H1 (cell line): Measurements from ENCODE around the gene WDR11. TPM values are rescaled to one million over a fixed set of nuclear protein-coding genes. Genes with fewer than 3 reads are reported as not detected.

Source experiments
- CTCF ChIA-PET: fragments of 300-600 bp; sonication (Branson Sonifier 250); formaldehyde crosslinking; loops from one replicate; lab custom pipeline; 2021; ENCODE audit not compliant: partially characterized antibody; lab: Charles Lee
- POLR2A ChIA-PET: fragments of 300-600 bp; sonication (Branson Sonifier 250); formaldehyde crosslinking; loops from one replicate; lab custom pipeline; 2021; ENCODE audit warnings: inconsistent platforms; ENCODE audit not compliant: partially characterized antibody; lab: Charles Lee
- DNase-seq, 2 experiments: peaks; one replicate each; pipeline versions ENCODE4 v3.0.0 to v3.0.0-alpha.2; 2010 to 2022; ENCODE audit warnings: low spot score in 2 of 2, low read depth in 1 of 2, mixed read lengths in 1 of 2
- FAIRE-seq: peaks from 2 replicates; lab custom pipeline; 2011; peaks lifted over from hg19 to GRCh38; lab: Jason Lieb, UNC
- H2AFZ ChIP-seq: 2 replicates; pipeline ENCODE4 v1.8.1; 2012; ENCODE audit warnings: low read length, inconsistent platforms
- H2AK5ac ChIP-seq: 2 replicates; pipeline ENCODE4 v1.6.1; 2013; ENCODE audit warnings: low read depth, low read length
- H2BK120ac ChIP-seq: replicated peaks from 2 replicates; pipeline ENCODE3; 2013; ENCODE audit warnings: low read depth, low read length, inconsistent platforms
- H2BK12ac ChIP-seq: 2 replicates; pipeline ENCODE4 v1.6.1; 2013; ENCODE audit warnings: low read depth, low read length
- H2BK15ac ChIP-seq: 2 replicates; pipeline ENCODE4 v1.6.1; 2013; ENCODE audit warnings: low read length
- H2BK20ac ChIP-seq: 2 replicates; pipeline ENCODE4 v1.6.1; 2013; ENCODE audit warnings: low read length
- H2BK5ac ChIP-seq: 2 replicates; pipeline ENCODE4 v1.6.1; 2013; ENCODE audit warnings: low read depth, low read length
- H3K14ac ChIP-seq: 2 replicates; pipeline ENCODE4 v1.6.1; 2013; ENCODE audit warnings: inconsistent platforms; ENCODE audit not compliant: insufficient read length
- H3K18ac ChIP-seq: 2 replicates; pipeline ENCODE4 v1.6.1; 2013; ENCODE audit warnings: low read length; ENCODE audit errors: extremely low read depth
- H3K23ac ChIP-seq: 2 replicates; pipeline ENCODE4 v1.6.1; 2013; ENCODE audit warnings: inconsistent platforms; ENCODE audit not compliant: insufficient read length
- H3K23me2 ChIP-seq: 2 replicates; pipeline ENCODE4 v1.6.1; 2013; ENCODE audit warnings: low read depth, low read length
- H3K27ac ChIP-seq: 2 replicates; pipeline ENCODE4 v1.6.1; 2011; ENCODE audit warnings: low read depth, low read length, inconsistent platforms
- H3K27me3 ChIP-seq, 4 experiments: replicated peaks in 1 of 4; 1 replicate in 1 of 4; 2 replicates in 3 of 4; pipeline versions ENCODE4 v1.6.1 to v1.8.1; 2011 to 2013; ENCODE audit warnings: low read length in 3 of 4, mild to moderate bottlenecking in 3 of 4, inconsistent platforms in 2 of 4, mixed read lengths in 2 of 4, moderate library complexity in 1 of 4; ENCODE audit not compliant: control insufficient read depth in 3 of 4, insufficient read depth in 3 of 4; ENCODE audit errors: extremely low read depth in 1 of 4
- H3K36me3 ChIP-seq, 4 experiments: 2 replicates each; pipeline versions ENCODE4 v1.6.1 to v1.8.1; 2011 to 2013; ENCODE audit warnings: mild to moderate bottlenecking in 4 of 4, low read length in 3 of 4, moderate library complexity in 2 of 4, control low read depth in 1 of 4, inconsistent platforms in 1 of 4; ENCODE audit not compliant: insufficient read depth in 4 of 4, control insufficient read depth in 2 of 4
- H3K4ac ChIP-seq: replicated peaks from 2 replicates; pipeline ENCODE3; 2013; ENCODE audit warnings: low read length, low read depth, mixed read lengths, inconsistent platforms; ENCODE audit not compliant: insufficient read length
- H3K4me1 ChIP-seq, 4 experiments: replicated peaks in 1 of 4; 1 replicate in 1 of 4; 2 replicates in 3 of 4; pipeline versions ENCODE4 v1.6.1 to v1.8.1; 2011 to 2013; ENCODE audit warnings: low read length in 3 of 4, inconsistent platforms in 2 of 4, mixed read lengths in 1 of 4; ENCODE audit not compliant: insufficient read depth in 4 of 4, control insufficient read depth in 3 of 4
- H3K4me2 ChIP-seq, 2 experiments: 2 replicates each; pipeline versions ENCODE4 v1.6.1 to v1.8.1; 2011 to 2013; ENCODE audit warnings: low read depth in 2 of 2, low read length in 2 of 2, control low read depth in 1 of 2, inconsistent platforms in 1 of 2, mild to moderate bottlenecking in 1 of 2; ENCODE audit not compliant: insufficient read depth in 1 of 2
- H3K4me3 ChIP-seq, 4 experiments: fragments of 200-600, 300-600 bp in 1 of 4; sonication (generic), shearing (Covaris generic), sonication (Bioruptor Twin) in 1 of 4; 2 replicates each; pipeline versions ENCODE4 v1.5.1 to v1.8.1; 2011 to 2016; ENCODE audit warnings: low read length in 4 of 4, low read depth in 3 of 4, control low read depth in 2 of 4, inconsistent platforms in 2 of 4, mild to moderate bottlenecking in 2 of 4, mixed read lengths in 1 of 4, moderate library complexity in 1 of 4; ENCODE audit not compliant: insufficient read depth in 2 of 4; ENCODE audit errors: extremely low read depth in 1 of 4
- H3K56ac ChIP-seq: replicated peaks from 2 replicates; pipeline ENCODE3; 2013; ENCODE audit warnings: low read depth, mild to moderate bottlenecking, mixed read lengths, low read length, inconsistent platforms; ENCODE audit not compliant: insufficient read length
- H3K79me1 ChIP-seq: 2 replicates; pipeline ENCODE4 v1.6.1; 2013; ENCODE audit warnings: low read depth, low read length, control low read depth
- H3K79me2 ChIP-seq, 2 experiments: 2 replicates each; pipeline versions ENCODE4 v1.6.1 to v1.8.1; 2012 to 2013; ENCODE audit warnings: low read length in 2 of 2, mild to moderate bottlenecking in 2 of 2, inconsistent platforms in 1 of 2; ENCODE audit not compliant: insufficient read depth in 2 of 2, control insufficient read depth in 1 of 2
- H3K9ac ChIP-seq, 4 experiments: replicated peaks in 1 of 4; 1 replicate in 1 of 4; 2 replicates in 3 of 4; pipeline versions ENCODE4 v1.6.1 to v1.8.1; 2011 to 2013; ENCODE audit warnings: low read depth in 3 of 4, low read length in 3 of 4, control low read depth in 2 of 4, mild to moderate bottlenecking in 2 of 4, moderate library complexity in 2 of 4, inconsistent platforms in 1 of 4; ENCODE audit errors: extremely low read depth in 1 of 4
- H3K9me3 ChIP-seq, 2 experiments: 2 replicates each; pipeline versions ENCODE4 v1.6.1 to v1.8.1; 2012 to 2013; ENCODE audit warnings: mild to moderate bottlenecking in 2 of 2, moderate library complexity in 2 of 2, control low read depth in 1 of 2, inconsistent platforms in 1 of 2, low read depth in 1 of 2, low read length in 1 of 2, mixed read lengths in 1 of 2; ENCODE audit not compliant: insufficient read depth in 2 of 2
- H4K20me1 ChIP-seq, 2 experiments: replicated peaks in 1 of 2; 2 replicates each; pipeline versions ENCODE3 to v1.8.1; 2011 to 2013; ENCODE audit warnings: inconsistent platforms in 2 of 2, low read length in 2 of 2, mild to moderate bottlenecking in 1 of 2; ENCODE audit not compliant: insufficient read depth in 2 of 2, control insufficient read depth in 1 of 2
- H4K5ac ChIP-seq: 2 replicates; pipeline ENCODE4 v1.6.1; 2013; ENCODE audit warnings: low read length, low read depth, mixed read lengths, inconsistent platforms; ENCODE audit not compliant: insufficient read length
- H4K8ac ChIP-seq: 2 replicates; pipeline ENCODE4 v1.8.0; 2013; ENCODE audit warnings: mild to moderate bottlenecking, moderate library complexity, low read length, inconsistent platforms; ENCODE audit not compliant: insufficient read depth; ENCODE audit errors: extremely low read depth
- H4K91ac ChIP-seq: replicated peaks from 2 replicates; pipeline ENCODE3; 2013; ENCODE audit warnings: low read length, mixed read lengths, inconsistent platforms; ENCODE audit not compliant: insufficient read length
- BCL11A ChIP-seq, 2 experiments: IDR thresholded peaks; one replicate each; pipeline ENCODE4 v1.6.1; 2011; ENCODE audit warnings: low read depth in 2 of 2, low read length in 2 of 2, mild to moderate bottlenecking in 2 of 2
- BRCA1 ChIP-seq: IDR thresholded peaks from 2 replicates; pipeline ENCODE4 v1.6.1; 2012; ENCODE audit warnings: low read depth, low read length, improper control_type of control experiment
- CREB1 ChIP-seq: IDR thresholded peaks from 2 replicates; pipeline ENCODE4 v1.6.1; 2012; ENCODE audit warnings: inconsistent platforms
- CTBP2 ChIP-seq: IDR thresholded peaks from 2 replicates; pipeline ENCODE4 v1.7.0; 2011; ENCODE audit warnings: borderline replicate concordance, mild to moderate bottlenecking, moderate library complexity, mixed read lengths, low read length; ENCODE audit not compliant: insufficient read depth, insufficient read length
- NANOG ChIP-seq: IDR thresholded peaks from 2 replicates; pipeline ENCODE4 v1.6.1; 2011; ENCODE audit warnings: low read length, low read depth, mild to moderate bottlenecking, inconsistent platforms; ENCODE audit not compliant: insufficient read depth, poor library complexity, severe bottlenecking
- POU5F1 ChIP-seq: IDR thresholded peaks from 2 replicates; pipeline ENCODE4 v1.6.1; 2011; ENCODE audit warnings: low read depth, mild to moderate bottlenecking, low read length, moderate library complexity
- RFX5 ChIP-seq: IDR thresholded peaks from 2 replicates; pipeline ENCODE4 v1.6.1; 2011; ENCODE audit warnings: low read depth, low read length, improper control_type of control experiment, borderline replicate concordance
- SAP30 ChIP-seq: fragments of 300-600 bp; sonication (generic); IDR thresholded peaks from 2 replicates; pipeline ENCODE4 v1.7.1; 2012; ENCODE audit warnings: low read length, moderate library complexity, mild to moderate bottlenecking, inconsistent platforms; ENCODE audit not compliant: insufficient read depth, insufficient replicate concordance
- SP1 ChIP-seq: IDR thresholded peaks from 2 replicates; pipeline ENCODE4 v1.6.1; 2011; ENCODE audit warnings: low read depth, low read length
- SUZ12 ChIP-seq: fragments of 200-600 bp; sonication (generic); IDR thresholded peaks from 2 replicates; pipeline ENCODE4 v1.6.1; 2012; ENCODE audit warnings: mild to moderate bottlenecking, inconsistent platforms, low read length, moderate library complexity, mixed read lengths
- TBP ChIP-seq: IDR thresholded peaks from 2 replicates; pipeline ENCODE4 v1.6.1; 2011; ENCODE audit warnings: low read depth, low read length, improper control_type of control experiment
- TEAD4 ChIP-seq: IDR thresholded peaks from 2 replicates; pipeline ENCODE4 v1.6.1; 2012; ENCODE audit warnings: low read depth, low read length, inconsistent platforms, mixed read lengths
- WGBS, 2 experiments: shearing (Covaris generic) in 1 of 2; methylation state at CpG; one replicate each; pipeline versions ENCODE4 v1.1.6 to v1.1.7; 2013 to 2015; ENCODE audit warnings: low lambda C conversion rate in 2 of 2, mixed read lengths in 2 of 2, inconsistent platforms in 1 of 2, low coverage in 1 of 2, missing lambda C conversion rate in 1 of 2; ENCODE audit not compliant: insufficient replicate concordance in 2 of 2, insufficient coverage in 1 of 2, insufficient read length in 1 of 2; ENCODE audit errors: extremely low coverage in 1 of 2, missing lambda C conversion rate in 1 of 2; 5-methylcytosine and 5-hydroxymethylcytosine counted together
- polyA plus RNA-seq, 7 experiments: library from polyadenylated mRNA; depleted of rRNA in 3 of 7; stranded (reverse) in 5 of 7; unstranded in 2 of 7; fragments of >200 nt in 5 of 7; fragments of 200-250 nt in 2 of 7; gene quantifications; 1 replicate in 5 of 7; 2 replicates in 1 of 7; 4 replicates in 1 of 7; pipeline versions ENCODE4 v1.2.1 to v1.2.3, GENCODE V29; 2011 to 2013; ENCODE audit warnings: missing spikeins in 2 of 7, mixed read lengths in 2 of 7
- total RNA-seq: library from RNA; stranded (reverse); fragmentation: NEBNext Ultra II Directional; extraction: Animal tissue kit (Norgen Biotek cat#: 25700); gene quantifications from 2 replicates; pipeline ENCODE4 v1.2.1, GENCODE V29; 2021
- TF ChIP-seq, protein P1 (sequence below): IDR thresholded peaks from 2 replicates; pipeline ENCODE4 v1.6.1; 2012; ENCODE audit warnings: inconsistent platforms

WDR11 gene
- total and polyA plus RNA-seq, 2 of the 8 experiments (the other 6 are each of a cell fraction or from before 2014, with no cell fraction given): 39.7 to 41.9 TPM

DNA sequence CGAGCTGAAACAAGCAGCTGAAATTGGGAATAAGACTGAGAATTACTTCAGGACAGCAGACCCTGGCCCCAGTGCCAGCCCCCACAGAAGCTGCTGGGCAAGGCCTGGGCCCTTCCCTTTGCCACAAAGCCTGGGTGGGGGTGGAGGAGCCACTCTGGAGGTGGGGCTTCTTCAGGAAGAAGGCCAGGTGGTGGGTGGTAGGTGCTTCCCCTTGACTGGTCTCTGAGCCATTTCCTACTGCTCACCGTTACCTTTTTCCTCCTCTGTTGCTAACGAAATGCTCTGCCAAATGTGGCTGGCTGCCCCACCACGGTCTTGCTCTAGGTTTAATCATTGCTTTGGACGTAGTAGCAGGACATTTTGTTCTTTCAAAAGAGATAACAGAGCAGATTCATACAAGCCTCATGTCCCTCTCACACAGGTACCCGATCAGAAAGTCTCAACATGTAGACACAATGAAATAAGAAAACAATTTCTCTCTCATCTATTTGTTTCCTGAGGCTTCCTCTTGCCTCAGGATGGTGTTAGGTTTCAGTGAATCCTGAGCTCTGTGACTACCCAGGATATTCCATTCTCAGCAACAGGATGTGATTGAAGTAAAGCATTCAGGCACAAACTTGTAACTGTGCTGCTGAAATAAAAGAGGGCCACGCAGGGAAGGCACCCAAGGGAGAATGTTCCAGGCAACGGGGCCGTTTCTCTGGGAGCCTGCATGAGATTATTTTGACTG is 66.5 kb downstream of the WDR11 start:
- Histone ChIP-seq H4K8ac (no peak overlapping the region), H2BK120ac (no peak overlapping the region), H2AFZ (no peak overlapping the region), H2BK5ac (no peak overlapping the region), H3K27ac (no peak overlapping the region), H2BK12ac (no peak overlapping the region), H4K20me1 (no peaks in the 10 kb centered on the region), H3K18ac (no peak overlapping the region), H3K79me1 (no peaks in the 10 kb centered on the region), H3K4me1 (no peaks in the 10 kb centered on the region), H4K91ac (no peak overlapping the region), H2BK15ac (no peak overlapping the region), H3K4ac (no peak overlapping the region), H3K4me3 (no peak overlapping the region), H4K5ac (no peak overlapping the region), H2AK5ac (no peak overlapping the region), H3K9me3 (peaks cover 5 to 12% of the 10 kb centered on the region in 2 experiments), H3K4me2 (no peak overlapping the region), H3K27me3 (no peaks in the 10 kb centered on the region; a peak in 1 of 7 replicates), H2BK20ac (no peak overlapping the region), H3K9ac (no peak overlapping the region), H3K23ac (no peak overlapping the region), H3K36me3 (no peaks in the 10 kb centered on the region), H3K79me2 (no peaks in the 10 kb centered on the region), H3K23me2 (no peaks in the 10 kb centered on the region), H3K14ac (no peak overlapping the region), H3K56ac (no peak overlapping the region)
- POLR2A ChIA-PET: interaction anchor here (1.4 kb wide), 1 partner anchor 9 kb away, joined by 3 read pairs; no protein-coding TSS in a partner anchor
- DNase-seq (no peak), FAIRE-seq (no peak)
- 85% methylated on average over 9 of the region's 9 CpGs; no CpG with 5 or more reads in 1 of the 2 experiments for whole genome bisulfite sequencing, 2 experiments
- CTCF ChIA-PET: interaction anchor here (0.7 to 1.5 kb wide), 2 partner anchors 9 to 32 kb away, joined by 3 read pairs; no protein-coding TSS in a partner anchor
- TF ChIP-seq CTBP2 (no peak), CREB1 (no peak), POU5F1 (no peak), SUZ12 (no peak), BRCA1 (no peak), SP1 (no peak), NANOG (no peak), BCL11A (IDR thresholded peaks at IDR 0.05; ENCODE audit: low read depth in 2 of 2, low read length in 2 of 2) (no peak), TBP (no peak), RFX5 (no peak), SAP30 (no peak), TEAD4 (no peak)
- TF ChIP-seq, protein P1, sequence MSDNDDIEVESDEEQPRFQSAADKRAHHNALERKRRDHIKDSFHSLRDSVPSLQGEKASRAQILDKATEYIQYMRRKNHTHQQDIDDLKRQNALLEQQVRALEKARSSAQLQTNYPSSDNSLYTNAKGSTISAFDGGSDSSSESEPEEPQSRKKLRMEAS: no peak
